ENCODE measurements around the gene HEG1. TPM values are rescaled to one million over a fixed set of nuclear protein-coding genes. Genes with fewer than 3 reads are reported as not detected.

Gene HEG1
- total and polyA plus RNA-seq, 2 experiments from 2014 or later, result 1.8 to 8.8 TPM

GRCh38 chr3:124972457-124972856, 83.3 kb downstream of the HEG1 start (continued):
- no peak for TF ChIP-seq CTCF (conservative IDR thresholded peaks at IDR 0.05; ENCODE audit: low read depth in 2 of 2)
- no peak for TF ChIP-seq ZNF462 (CRISPR knock-in tag; IDR thresholded peaks at IDR 0.05)

- no peaks in the 10 kb centered on the region for H3K27me3 ChIP-seq (ENCODE audit: insufficient read depth)
- no peak overlapping the region for H2AFZ ChIP-seq
- Mint-ChIP-seq H3K36me3 (ENCODE audit: low read depth) (no peaks in the 10 kb centered on the region; the same call in 2 of the 3 replicates), H3K4me3 (no peak overlapping the region), H3K4me1 (no peaks in the 10 kb centered on the region), H3K27me3 (ENCODE audit: insufficient read depth, low read depth, poor library complexity) (peaks cover 1% of the 10 kb centered on the region), H3K9me3 (no peaks in the 10 kb centered on the region), H3K27ac (0 out of 2 replicates have a peak overlapping the region, but pooled peaks have one; percentile 43)
- no peaks in the 10 kb centered on the region for H4K20me1 ChIP-seq (replicated peaks; ENCODE audit: insufficient read depth)
- H3K4me3 ChIP-seq, result no peak overlapping the region
- H3K4me2 ChIP-seq, result no peak overlapping the region
- DNase-seq (ENCODE audit: low spot score) (no peak), ATAC-seq (no peak)
- no peaks in the 10 kb centered on the region for H3K79me2 ChIP-seq (replicated peaks; ENCODE audit: insufficient read depth)
- no peaks in the 10 kb centered on the region for H3F3A ChIP-seq (replicated peaks; ENCODE audit: low read depth)
- no peaks in the 10 kb centered on the region for H3K4me1 ChIP-seq (ENCODE audit: insufficient read depth)
- H3K27ac ChIP-seq (ENCODE audit: low read depth), result no peak overlapping the region
- H3K36me3 ChIP-seq (ENCODE audit: insufficient read depth), result no peaks in the 10 kb centered on the region
- H3K9me2 ChIP-seq (ENCODE audit: insufficient read depth), result no peaks in the 10 kb centered on the region
- TF ChIP-seq EZH2phosphoT487 (IDR thresholded peaks at IDR 0.05; ENCODE audit: unreplicated experiment), result no peak
- no peak for TF ChIP-seq CTCF (conservative IDR thresholded peaks at IDR 0.05; ENCODE audit: low read depth in 2 of 2)
- TF ChIP-seq NANOG (IDR thresholded peaks at IDR 0.05; ENCODE audit: borderline replicate concordance), result no peak
- no peak for TF ChIP-seq ZNF331 (CRISPR knock-in tag; IDR thresholded peaks at IDR 0.05; ENCODE audit: low read depth)
- no peak for TF ChIP-seq POLR2AphosphoS5 (IDR thresholded peaks at IDR 0.05; ENCODE audit: low read depth)
- no peak for TF ChIP-seq STAT1 (IDR thresholded peaks at IDR 0.05; ENCODE audit: unreplicated experiment)
- no peak for TF ChIP-seq CREB1 (CRISPR knock-in tag; IDR thresholded peaks at IDR 0.05; ENCODE audit: low read depth)
- TF ChIP-seq ETS1 (IDR thresholded peaks at IDR 0.05), result no peak
- TF ChIP-seq EZH2 (IDR thresholded peaks at IDR 0.05; ENCODE audit: low read depth, unreplicated experiment), result no peak
These were observed 85.7 kb downstream of the HEG1 start for GRCh38 chr3:124969963-124970722.
